IMR-90 (cell line): ENCODE results near the gene KCNAB2. TPM values are rescaled to one million over a fixed set of nuclear protein-coding genes. Genes with fewer than 3 reads are reported as not detected.

Experiments
- ATAC-seq: fragments of 200-7000 bp; cut with Tn5 transposase; 2 replicates; pipeline ENCODE4 v1.9.1; 2020; ENCODE audit warnings: low read depth, mild to moderate bottlenecking, moderate library complexity
- BruUV-seq: library from RNA; stranded (reverse); fragments of 400-500 nt; replicated peaks from 2 replicates; lab custom pipeline; 2021; lab: Mats Ljungman, UMichigan
- CTCF ChIA-PET: fragments of 300-600 bp; formaldehyde crosslinking; extraction: SDS; loops from one replicate; lab custom pipeline; 2021; ENCODE audit warnings: antibody characterized with exemption; lab: Yijun Ruan, JAX
- POLR2A ChIA-PET: fragments of 300-600 bp; sonication (Branson Sonifier 250); formaldehyde crosslinking; loops from one replicate; lab custom pipeline; 2022; ENCODE audit warnings: antibody characterized with exemption; ENCODE audit not compliant: unreplicated experiment; lab: Charles Lee
- DNase-seq: peaks from one replicate; pipeline ENCODE4 v3.0.0; 2013
- H2AFZ ChIP-seq: replicated peaks from 2 replicates; pipeline ENCODE3; 2013; ENCODE audit warnings: low read length, mild to moderate bottlenecking; ENCODE audit not compliant: poor library complexity
- H2AK5ac ChIP-seq: 2 replicates; pipeline ENCODE4 v1.6.1; 2013; ENCODE audit warnings: low read depth, low read length, inconsistent platforms
- H2AK9ac ChIP-seq: replicated peaks from 2 replicates; pipeline ENCODE3; 2013; ENCODE audit warnings: mild to moderate bottlenecking, low read depth, low read length, moderate library complexity; ENCODE audit not compliant: poor library complexity
- H2BK120ac ChIP-seq: 2 replicates; pipeline ENCODE4 v1.6.1; 2013; ENCODE audit warnings: low read depth, low read length, inconsistent platforms
- H2BK15ac ChIP-seq: 3 replicates; pipeline ENCODE4 v1.6.1; 2013; ENCODE audit warnings: low read depth, low read length, inconsistent platforms
- H2BK20ac ChIP-seq: 2 replicates; pipeline ENCODE4 v1.6.1; 2013; ENCODE audit warnings: low read depth, mild to moderate bottlenecking, inconsistent platforms, low read length, moderate library complexity
- H2BK5ac ChIP-seq: 2 replicates; pipeline ENCODE4 v1.6.1; 2013; ENCODE audit warnings: mild to moderate bottlenecking, low read depth, low read length, inconsistent platforms; ENCODE audit not compliant: poor library complexity, severe bottlenecking
- H3K14ac ChIP-seq: replicated peaks from 2 replicates; pipeline ENCODE4 v1.6.1; 2013; ENCODE audit warnings: low read depth, low read length, inconsistent platforms
- H3K18ac ChIP-seq: 2 replicates; pipeline ENCODE4 v1.6.1; 2013; ENCODE audit warnings: low read depth, low read length, control low read depth
- H3K23ac ChIP-seq: 2 replicates; pipeline ENCODE4 v1.6.1; 2013; ENCODE audit warnings: low read depth, low read length, inconsistent platforms
- H3K27ac ChIP-seq: 2 replicates; pipeline ENCODE4 v1.5.1; 2013; ENCODE audit warnings: mild to moderate bottlenecking, control low read depth, low read length; ENCODE audit not compliant: insufficient read depth
- H3K27me3 ChIP-seq: 2 replicates; pipeline ENCODE4 v1.6.1; 2013; ENCODE audit warnings: low read length; ENCODE audit not compliant: control insufficient read depth, insufficient read depth
- H3K36me3 ChIP-seq: 2 replicates; pipeline ENCODE4 v1.6.1; 2013; ENCODE audit warnings: low read length, mixed read lengths; ENCODE audit not compliant: control insufficient read depth, insufficient read depth
- H3K4ac ChIP-seq: 2 replicates; pipeline ENCODE4 v1.6.1; 2013; ENCODE audit warnings: low read depth, low read length, inconsistent platforms
- H3K4me1 ChIP-seq: 2 replicates; pipeline ENCODE4 v1.6.1; 2013; ENCODE audit warnings: low read length, mixed read lengths; ENCODE audit not compliant: control insufficient read depth, insufficient read depth
- H3K4me2 ChIP-seq: 2 replicates; pipeline ENCODE4 v1.6.1; 2013; ENCODE audit warnings: low read depth, mild to moderate bottlenecking, control low read depth, low read length, moderate library complexity
- H3K4me3 ChIP-seq: 2 replicates; pipeline ENCODE4 v1.5.1; 2013; ENCODE audit warnings: low read depth, mild to moderate bottlenecking, control low read depth, low read length, moderate library complexity; ENCODE audit not compliant: insufficient read depth
- H3K56ac ChIP-seq: 2 replicates; pipeline ENCODE4 v1.6.1; 2013; ENCODE audit warnings: low read length, inconsistent platforms; ENCODE audit not compliant: insufficient read depth; ENCODE audit errors: extremely low read depth
- H3K79me1 ChIP-seq, 2 experiments: 2 replicates each; pipeline ENCODE4 v1.6.1; 2013; ENCODE audit warnings: low read length in 2 of 2, inconsistent platforms in 1 of 2, low read depth in 1 of 2
- H3K9ac ChIP-seq: 2 replicates; pipeline ENCODE4 v1.6.1; 2013; ENCODE audit warnings: low read depth, low read length, control low read depth
- H3K9me1 ChIP-seq: 2 replicates; pipeline ENCODE4 v1.6.1; 2013; ENCODE audit warnings: low read length, inconsistent platforms; ENCODE audit not compliant: insufficient read depth
- H3K9me3 ChIP-seq: 2 replicates; pipeline ENCODE4 v1.6.1; 2013; ENCODE audit warnings: low read length; ENCODE audit not compliant: control insufficient read depth, insufficient read depth
- H4K20me1 ChIP-seq: 2 replicates; pipeline ENCODE4 v1.6.1; 2013; ENCODE audit warnings: low read length, inconsistent platforms; ENCODE audit not compliant: insufficient read depth
- H4K5ac ChIP-seq: 2 replicates; pipeline ENCODE4 v1.6.1; 2013; ENCODE audit warnings: mild to moderate bottlenecking, low read depth, low read length, control low read depth
- H4K8ac ChIP-seq, 2 experiments: 2 replicates each; pipeline ENCODE4 v1.6.1; 2013; ENCODE audit warnings: low read depth in 2 of 2, low read length in 2 of 2, control low read depth in 1 of 2, inconsistent platforms in 1 of 2
- H4K91ac ChIP-seq: 2 replicates; pipeline ENCODE4 v1.6.1; 2013; ENCODE audit warnings: low read depth, low read length, inconsistent platforms; ENCODE audit not compliant: insufficient read depth
- CEBPB ChIP-seq: IDR thresholded peaks from 2 replicates; pipeline ENCODE4 v1.6.1; 2012; ENCODE audit warnings: low read depth, low read length, improper control_type of control experiment
- CHD1 ChIP-seq: IDR thresholded peaks from 2 replicates; pipeline ENCODE4 v1.6.1; 2012; ENCODE audit warnings: low read depth, low read length, improper control_type of control experiment
- RAD21 ChIP-seq: IDR thresholded peaks from 2 replicates; pipeline ENCODE4 v1.6.1; 2012; ENCODE audit warnings: low read length, improper control_type of control experiment
- WGBS, 2 experiments: methylation state at CpG; one replicate each; pipeline versions ENCODE4 v1.1.5 to v1.1.7; 2013; ENCODE audit warnings: missing lambda C conversion rate in 2 of 2; ENCODE audit not compliant: insufficient read length in 1 of 2; ENCODE audit errors: extremely low coverage in 2 of 2; 5-methylcytosine and 5-hydroxymethylcytosine counted together
- dilution Hi-C: fragments of 300-500 bp; cut with HindIII; formaldehyde crosslinking; loops from one replicate; pipeline ENCODE4 v1.14.3; 2018; ENCODE audit warnings: low sequenced_read_pairs; ENCODE audit not compliant: unreplicated experiment
- in situ Hi-C: fragments of 300-500 bp; cut with MboI; formaldehyde crosslinking; loops from 3 replicates; pipeline ENCODE4 v1.14.3; 2019; ENCODE audit warnings: low sequenced_read_pairs, inconsistent platforms, mixed read lengths
- intact Hi-C: fragments of 100-400 bp; cut with micrococcal nuclease; formaldehyde crosslinking; loops from 2 replicates; pipeline ENCODE4 v1.10.0; 2022
- polyA plus RNA-seq, 3 experiments: library from polyadenylated mRNA; depleted of rRNA; stranded (reverse); fragments of >200 nt; gene quantifications; 2 replicates each; pipeline ENCODE4 v1.2.3, GENCODE V29; 2012; ENCODE audit warnings: low replicate concordance in 1 of 3
- total RNA-seq: library from RNA; depleted of rRNA; stranded (reverse); fragments of >200 nt; gene quantifications from 2 replicates; pipeline ENCODE4 v1.2.3, GENCODE V29; 2012

Gene KCNAB2
- total and polyA plus RNA-seq, 2 of the 4 experiments (the other 2 are of a cell fraction) = 1.3 to 4.2 TPM

DNA sequence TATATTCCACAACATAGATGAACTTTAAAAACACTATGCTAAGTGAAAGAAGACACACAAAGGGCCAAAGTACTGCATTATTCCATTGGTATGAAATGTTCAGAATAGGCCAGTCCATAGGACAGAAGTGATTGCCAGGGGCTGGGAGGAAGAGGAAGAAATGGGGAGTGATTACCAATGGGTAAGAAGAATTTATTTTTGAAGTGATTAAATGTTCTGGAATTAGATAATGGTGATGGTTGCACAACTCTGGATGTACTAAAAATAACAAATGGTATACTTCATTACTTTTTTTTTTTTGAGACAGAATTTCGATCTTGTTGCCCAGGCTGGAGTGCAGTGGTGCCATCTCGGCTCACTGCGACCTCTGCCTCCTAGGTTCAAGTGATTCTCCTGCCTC is 72.7 kb downstream of the KCNAB2 start:
- Histone ChIP-seq H3K9me3 (peaks cover 4% of the 10 kb centered on the region), H3K27ac (no peak overlapping the region), H4K91ac (no peak overlapping the region), H3K79me1 (no peaks in the 10 kb centered on the region), H3K27me3 (no peaks in the 10 kb centered on the region), H4K5ac (no peak overlapping the region), H2BK15ac (no peak overlapping the region), H3K4me2 (no peak overlapping the region), H4K8ac (no peak overlapping the region), H2BK120ac (no peak overlapping the region), H3K18ac (no peak overlapping the region), H4K20me1 (no peaks in the 10 kb centered on the region), H2BK5ac (no peak overlapping the region), H2BK20ac (no peak overlapping the region), H2AK5ac (no peak overlapping the region), H2AK9ac (no peak overlapping the region), H3K4me1 (peaks cover 4% of the 10 kb centered on the region), H3K14ac (no peak overlapping the region), H3K36me3 (no peaks in the 10 kb centered on the region), H3K4me3 (no peak overlapping the region), H3K9ac (no peak overlapping the region), H3K56ac (no peak overlapping the region), H3K23ac (no peak overlapping the region), H3K9me1 (no peaks in the 10 kb centered on the region), H2AFZ (no peak overlapping the region), H3K4ac (no peak overlapping the region)
- DNase-seq (peak; percentile 24), ATAC-seq (peak; percentile 32; the same call in 1 of the 2 replicates)
- intact Hi-C loops (loop anchor here (5.0 kb wide), 1 partner anchor 79 kb away; the partner anchor contains the start of gene RPL22), in situ Hi-C loops (no loop called here), dilution Hi-C loops (no loop called here)
- TF ChIP-seq CEBPB (peak; percentile 75), RAD21 (no peak), CHD1 (no peak)
- ChIA-PET POLR2A (no interaction called here), CTCF (no interaction called here)
- no CpG with 5 or more reads among the region's 3 CpGs for WGBS, 2 experiments
- no TSS peak for BruUV-seq
